PC-3 (cell line): ENCODE results near the gene PPP1R3G. TPM values are rescaled to one million over a fixed set of nuclear protein-coding genes. Genes with fewer than 3 reads are reported as not detected.

ENCODE experiments used
- ATAC-seq: fragments of 200-7000 bp; cut with Tn5 transposase; 2 replicates; pipeline ENCODE4 v1.9.1; 2020; ENCODE audit warnings: mild to moderate bottlenecking, moderate library complexity
- BruUV-seq: library from RNA; stranded (reverse); fragments of 400-500 nt; replicated peaks from 2 replicates; lab custom pipeline; 2021; lab: Mats Ljungman, UMichigan
- CTCF ChIA-PET: fragments of 300-600 bp; sonication (Branson Sonifier 250); formaldehyde crosslinking; loops from one replicate; lab custom pipeline; 2022; ENCODE audit warnings: antibody characterized with exemption; lab: Charles Lee
- POLR2A ChIA-PET: fragments of 300-600 bp; sonication (Branson Sonifier 250); formaldehyde crosslinking; loops from one replicate; lab custom pipeline; 2022; ENCODE audit warnings: antibody characterized with exemption; ENCODE audit not compliant: unreplicated experiment; lab: Charles Lee
- DNase-seq: peaks from one replicate; pipeline ENCODE4 v3.0.0-alpha.2; 2015
- H2AFZ ChIP-seq: fragments of 300-600 bp; sonication (generic); 2 replicates; pipeline ENCODE4 v1.6.0; 2016; ENCODE audit warnings: antibody characterized with exemption, low read length
- H3F3A ChIP-seq: fragments of 300-600 bp; sonication (generic); one replicate; pipeline ENCODE4 v1.6.0; 2017; ENCODE audit warnings: antibody characterized with exemption, low read length, control low read depth, mild to moderate bottlenecking; ENCODE audit not compliant: unreplicated experiment
- H3K27ac ChIP-seq: fragments of 300-600 bp; sonication (generic); 2 replicates; pipeline ENCODE4 v1.5.1; 2016; ENCODE audit warnings: mild to moderate bottlenecking, low read length
- H3K27me3 ChIP-seq: fragments of 300-600 bp; sonication (generic); 2 replicates; pipeline ENCODE4 v1.6.1; 2016; ENCODE audit warnings: low read length, mixed read lengths
- H3K36me3 ChIP-seq: fragments of 300-600 bp; sonication (generic); 2 replicates; pipeline ENCODE4 v1.6.1; 2016; ENCODE audit warnings: low read depth, mixed run types, low read length, mixed read lengths
- H3K4me1 ChIP-seq: fragments of 300-600 bp; sonication (generic); 2 replicates; pipeline ENCODE4 v1.5.1; 2016; ENCODE audit warnings: low read length; ENCODE audit not compliant: insufficient read depth
- H3K4me2 ChIP-seq: fragments of 300-600 bp; sonication (generic); 2 replicates; pipeline ENCODE4 v1.6.0; 2016; ENCODE audit warnings: low read length
- H3K4me3 ChIP-seq: fragments of 300-600 bp; sonication (generic); 2 replicates; pipeline ENCODE4 v1.5.1; 2016; ENCODE audit warnings: mild to moderate bottlenecking, low read length, mixed read lengths
- H3K79me2 ChIP-seq: fragments of 300-600 bp; sonication (generic); 2 replicates; pipeline ENCODE4 v1.6.1; 2017; ENCODE audit warnings: low read length, mixed read lengths
- H3K9ac ChIP-seq: fragments of 300-600 bp; sonication (generic); 2 replicates; pipeline ENCODE4 v1.6.0; 2016; ENCODE audit warnings: mild to moderate bottlenecking, low read length
- H3K9me2 ChIP-seq: fragments of 300-600 bp; sonication (generic); replicated peaks from 2 replicates; pipeline ENCODE4 v1.6.1; 2016; ENCODE audit warnings: mixed run types, low read length, mixed read lengths
- H3K9me3 ChIP-seq: fragments of 300-600 bp; sonication (generic); 2 replicates; pipeline ENCODE4 v1.6.1; 2016; ENCODE audit warnings: low read length, mixed read lengths
- H4K20me1 ChIP-seq: fragments of 300-600 bp; sonication (generic); 2 replicates; pipeline ENCODE4 v1.6.1; 2016; ENCODE audit warnings: low read length, mixed read lengths
- EZH2 ChIP-seq: fragments of 300-600 bp; sonication (generic); IDR thresholded peaks from one replicate; pipeline ENCODE4 v1.6.1; 2017; ENCODE audit warnings: antibody characterized with exemption, mild to moderate bottlenecking, low read length; ENCODE audit not compliant: unreplicated experiment
- EZH2phosphoT487 ChIP-seq: fragments of 300-600 bp; sonication (generic); IDR thresholded peaks from 2 replicates; pipeline ENCODE4 v1.6.1; 2018; ENCODE audit warnings: mild to moderate bottlenecking, antibody characterized with exemption, low read length, borderline replicate concordance
- intact Hi-C: fragments of 100-400 bp; cut with micrococcal nuclease; formaldehyde crosslinking; loops from 2 replicates; pipeline ENCODE4 v1.9.0; 2023
- total RNA-seq: library from RNA; depleted of rRNA; stranded (reverse); fragments of >200 nt; gene quantifications from 2 replicates; pipeline ENCODE4 v1.2.3, GENCODE V29; 2014
- TF ChIP-seq, protein P1 (sequence below): fragments of 300-600 bp; sonication (generic); conservative IDR thresholded peaks from 2 replicates; pipeline ENCODE4 v1.5.1; 2017; ENCODE audit warnings: antibody characterized with exemption, low read depth, mild to moderate bottlenecking, low read length

The PPP1R3G gene
- total RNA-seq, 1 experiment from 2014 or later: 2.8 TPM

GRCh38 chr6:5054245-5054873, 30.8 kb upstream of the PPP1R3G start:
- Histone ChIP-seq H3K4me3 (no peak overlapping the region), H3K36me3 (no peaks in the 10 kb centered on the region), H3K27ac (no peak overlapping the region), H3K27me3 (no peaks in the 10 kb centered on the region), H3F3A (no peaks in the 10 kb centered on the region), H3K9me2 (no peaks in the 10 kb centered on the region), H3K79me2 (no peaks in the 10 kb centered on the region), H2AFZ (no peak overlapping the region), H3K4me2 (no peak overlapping the region), H3K4me1 (no peaks in the 10 kb centered on the region), H3K9me3 (peaks cover 10% of the 10 kb centered on the region), H3K9ac (no peak overlapping the region), H4K20me1 (no peaks in the 10 kb centered on the region)
- intact Hi-C loops: no loop called here
- no TSS peak for BruUV-seq
- CTCF ChIA-PET: no interaction called here
- no peak for ATAC-seq
- TF ChIP-seq EZH2: no peak
- no peak for TF ChIP-seq EZH2phosphoT487
- TF ChIP-seq, protein P1, sequence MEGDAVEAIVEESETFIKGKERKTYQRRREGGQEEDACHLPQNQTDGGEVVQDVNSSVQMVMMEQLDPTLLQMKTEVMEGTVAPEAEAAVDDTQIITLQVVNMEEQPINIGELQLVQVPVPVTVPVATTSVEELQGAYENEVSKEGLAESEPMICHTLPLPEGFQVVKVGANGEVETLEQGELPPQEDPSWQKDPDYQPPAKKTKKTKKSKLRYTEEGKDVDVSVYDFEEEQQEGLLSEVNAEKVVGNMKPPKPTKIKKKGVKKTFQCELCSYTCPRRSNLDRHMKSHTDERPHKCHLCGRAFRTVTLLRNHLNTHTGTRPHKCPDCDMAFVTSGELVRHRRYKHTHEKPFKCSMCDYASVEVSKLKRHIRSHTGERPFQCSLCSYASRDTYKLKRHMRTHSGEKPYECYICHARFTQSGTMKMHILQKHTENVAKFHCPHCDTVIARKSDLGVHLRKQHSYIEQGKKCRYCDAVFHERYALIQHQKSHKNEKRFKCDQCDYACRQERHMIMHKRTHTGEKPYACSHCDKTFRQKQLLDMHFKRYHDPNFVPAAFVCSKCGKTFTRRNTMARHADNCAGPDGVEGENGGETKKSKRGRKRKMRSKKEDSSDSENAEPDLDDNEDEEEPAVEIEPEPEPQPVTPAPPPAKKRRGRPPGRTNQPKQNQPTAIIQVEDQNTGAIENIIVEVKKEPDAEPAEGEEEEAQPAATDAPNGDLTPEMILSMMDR: no peak
- DNase-seq: no peak
- POLR2A ChIA-PET: no interaction called here

GRCh38 chr6:5055118-5055517, 30.0 kb upstream of the PPP1R3G start:
- H3F3A ChIP-seq: no peaks in the 10 kb centered on the region
- no peak overlapping the region for H3K27ac ChIP-seq
- no peaks in the 10 kb centered on the region for H4K20me1 ChIP-seq
- BruUV-seq: no TSS peak
- DNase-seq (no peak), ATAC-seq (no peak)
- CTCF ChIA-PET: no interaction called here
- no peak overlapping the region for H3K9ac ChIP-seq
- intact Hi-C loops: loop anchor here (5.0 kb wide), 1 partner anchor 207 kb away; the partner anchor contains the start of genes FARS2 and LYRM4
- H3K27me3 ChIP-seq: no peaks in the 10 kb centered on the region
- H2AFZ ChIP-seq: no peak overlapping the region
- H3K36me3 ChIP-seq: no peaks in the 10 kb centered on the region
- POLR2A ChIA-PET: no interaction called here
- no peaks in the 10 kb centered on the region for H3K9me2 ChIP-seq
- H3K79me2 ChIP-seq: no peaks in the 10 kb centered on the region
- no peak overlapping the region for H3K4me3 ChIP-seq
- H3K4me1 ChIP-seq: no peaks in the 10 kb centered on the region
- TF ChIP-seq, protein P1: no peak
- no peak for TF ChIP-seq EZH2phosphoT487
- TF ChIP-seq EZH2: no peak
- peaks cover 10% of the 10 kb centered on the region for H3K9me3 ChIP-seq
- H3K4me2 ChIP-seq: no peak overlapping the region

GRCh38 chr6:5058254-5058653, 26.9 kb upstream of the PPP1R3G start:
- Histone ChIP-seq H3K27ac (no peak overlapping the region), H3F3A (no peaks in the 10 kb centered on the region), H3K9ac (no peak overlapping the region), H3K27me3 (no peaks in the 10 kb centered on the region), H3K4me1 (no peaks in the 10 kb centered on the region), H3K9me2 (no peaks in the 10 kb centered on the region), H3K4me3 (no peak overlapping the region), H3K36me3 (no peaks in the 10 kb centered on the region), H3K4me2 (no peak overlapping the region), H4K20me1 (no peaks in the 10 kb centered on the region), H3K79me2 (no peaks in the 10 kb centered on the region), H3K9me3 (no peaks in the 10 kb centered on the region), H2AFZ (no peak overlapping the region)
- DNase-seq: peak; percentile 7
- ChIA-PET CTCF (interaction anchor here (0.6 kb wide), 1 partner anchor 120 kb away, joined by 5 read pairs; no protein-coding TSS in a partner anchor), POLR2A (no interaction called here)
- intact Hi-C loops: loop anchor here (5.0 kb wide), 1 partner anchor 204 kb away; the partner anchor contains the start of genes FARS2 and LYRM4
- ATAC-seq: no peak; the same call in 1 of the 2 replicates
- TF ChIP-seq EZH2phosphoT487 (no peak), EZH2 (no peak)
- TF ChIP-seq, protein P1: no peak
- BruUV-seq: no TSS peak
